ENCODE data around the gene MON1B. TPM values are rescaled to one million over a fixed set of nuclear protein-coding genes. Genes with fewer than 3 reads are reported as not detected.
"Not testable (repeated sequence)": the region's sequence is repeated elsewhere in the genome, so short reads cannot be mapped to it uniquely, and the experiment has no call there.

The MON1B gene
- total and polyA plus RNA-seq, 8 donors: 22.1 to 64.3 (median 24.9) TPM

- Histone ChIP-seq H3K27me3 (peaks cover 0 to 39% of the 10 kb centered on the region in 2 donors), H3K27ac (no peak overlapping the region), H3K4me1 (peaks cover 3 to 6% of the 10 kb centered on the region in 2 donors), H3K4me3 (no peak overlapping the region), H3K9me3 (no peaks in the 10 kb centered on the region), H3K36me3 (no peaks in the 10 kb centered on the region)
- intact Hi-C loops (cut with DNase I): loop anchor here in 1 of 2 donors (5.0 to 10.0 kb wide), 2 partner anchors 348 to 740 kb away; no protein-coding TSS in a partner anchor
- no peak for TF ChIP-seq CTCF (IDR thresholded peaks at IDR 0.05)
- no peak for DNase-seq
- no peak for ATAC-seq
Measured at GRCh38 chr16:77234611-77235010, 43.6 kb downstream of the MON1B start.

- peak; percentile 96 to 99 for TF ChIP-seq CTCF (IDR thresholded peaks at IDR 0.05)
- ATAC-seq (peak; percentile 100), DNase-seq (peak; percentile 82 to 92 (median 89))
- Histone ChIP-seq H3K9me3 (no peaks in the 10 kb centered on the region), H3K27me3 (peaks cover 0 to 39% of the 10 kb centered on the region in 2 donors), H3K4me3 (no peak overlapping the region), H3K27ac (no peak overlapping the region), H3K4me1 (peaks cover 3 to 6% of the 10 kb centered on the region in 2 donors), H3K36me3 (no peaks in the 10 kb centered on the region)
- intact Hi-C loops (cut with DNase I): loop anchor here in 1 of 2 donors (5.0 to 10.0 kb wide), 2 partner anchors 346 to 739 kb away; no protein-coding TSS in a partner anchor
Measured at GRCh38 chr16:77236063-77236511, 45.1 kb downstream of the MON1B start.

GRCh38 chr16:77238593-77238992, 47.6 kb downstream of the MON1B start:
- no peak overlapping the region for H3K27ac ChIP-seq
- no peaks in the 10 kb centered on the region for H3K9me3 ChIP-seq
- no peak for TF ChIP-seq CTCF (IDR thresholded peaks at IDR 0.05)
- no peak overlapping the region for H3K4me3 ChIP-seq
- peaks cover 3 to 6% of the 10 kb centered on the region in 2 donors for H3K4me1 ChIP-seq
- ATAC-seq: no peak
- H3K36me3 ChIP-seq: no peaks in the 10 kb centered on the region
- no peak for DNase-seq
- intact Hi-C loops (cut with DNase I): loop anchor here in 1 of 2 donors (5.0 to 10.0 kb wide), 2 partner anchors 344 to 736 kb away; no protein-coding TSS in a partner anchor
- peaks cover 0 to 27% of the 10 kb centered on the region in 2 donors for H3K27me3 ChIP-seq

- intact Hi-C loops (cut with DNase I); DNase-seq; ATAC-seq; H3K27me3 ChIP-seq; H3K9me3 ChIP-seq; H3K4me3 ChIP-seq; H3K4me1 ChIP-seq; H3K27ac ChIP-seq; H3K36me3 ChIP-seq: not testable (repeated sequence)
Measured at GRCh38 chr16:77242471-77242870, 51.5 kb downstream of the MON1B start.

- DNase-seq (peak in 2 of 4 donors; percentile 6 to 28), ATAC-seq (no peak)
- Histone ChIP-seq H3K4me1 (no peaks in the 10 kb centered on the region), H3K27ac (no peak overlapping the region), H3K27me3 (no peaks in the 10 kb centered on the region), H3K9me3 (no peaks in the 10 kb centered on the region), H3K4me3 (no peak overlapping the region), H3K36me3 (no peaks in the 10 kb centered on the region)
- intact Hi-C loops (cut with DNase I): no loop called here
- no peak for TF ChIP-seq CTCF (IDR thresholded peaks at IDR 0.05)
Measured at GRCh38 chr16:77246150-77246549, 55.2 kb downstream of the MON1B start.

- no peaks in the 10 kb centered on the region for H3K4me1 ChIP-seq
- H3K27me3 ChIP-seq: no peaks in the 10 kb centered on the region
- no peaks in the 10 kb centered on the region for H3K36me3 ChIP-seq
- intact Hi-C loops (cut with DNase I): no loop called here
- DNase-seq (no peak), ATAC-seq (no peak)
- no peak overlapping the region for H3K4me3 ChIP-seq
- H3K27ac ChIP-seq: no peak overlapping the region
- H3K9me3 ChIP-seq: no peaks in the 10 kb centered on the region
- no peak for TF ChIP-seq CTCF (IDR thresholded peaks at IDR 0.05)
Measured at GRCh38 chr16:77250400-77250799, 59.4 kb downstream of the MON1B start.
